NCI-H2227 treated with DMSO at 0.1 percent for 48 hours (cell line): ENCODE results near the gene MOB3B.
A peak's percentile ranks its signal among the peaks of the same experiment; 100 is the strongest.

Source experiments
- DNase-seq: peaks from one replicate; lab custom pipeline; 2025; lab: John Stamatoyannopoulos, UW

MOB3B gene

GRCh38 chr9:27445688-27446087 lies 83.9 kb downstream of the MOB3B start:
- no peak for DNase-seq

GRCh38 chr9:27445057-27445595 lies 84.5 kb downstream of the MOB3B start:
- DNase-seq: no peak

GRCh38 chr9:27442464-27442863 lies 87.2 kb downstream of the MOB3B start:
- no peak for DNase-seq

GRCh38 chr9:27441741-27442070 lies 87.9 kb downstream of the MOB3B start:
- no peak for DNase-seq

- DNase-seq: no peak
Observed at GRCh38 chr9:27440888-27441740, 88.5 kb downstream of the MOB3B start.

- DNase-seq: no peak
Observed at GRCh38 chr9:27438522-27438921, 91.1 kb downstream of the MOB3B start.

GRCh38 chr9:27437652-27438373 lies 91.8 kb downstream of the MOB3B start:
- no peak for DNase-seq

- DNase-seq: no peak
Observed at GRCh38 chr9:27436234-27436633, 93.4 kb downstream of the MOB3B start.

GRCh38 chr9:27433631-27434325 lies 95.8 kb downstream of the MOB3B start:
- DNase-seq: peak; percentile 16

- no peak for DNase-seq
Observed at GRCh38 chr9:27432308-27432707, 97.3 kb downstream of the MOB3B start.

GRCh38 chr9:27431543-27432147 lies 98.0 kb downstream of the MOB3B start:
- no peak for DNase-seq

- DNase-seq: no peak
Observed at GRCh38 chr9:27430750-27431535, 98.7 kb downstream of the MOB3B start.

GRCh38 chr9:27429917-27430316 lies 99.7 kb downstream of the MOB3B start:
- no peak for DNase-seq

- DNase-seq: no peak
Observed at GRCh38 chr9:27429436-27429835, 100.2 kb downstream of the MOB3B start.

GRCh38 chr9:27428551-27428950 lies 101.1 kb downstream of the MOB3B start:
- DNase-seq: no peak

- DNase-seq: no peak
Observed at GRCh38 chr9:27427272-27427643, 102.4 kb downstream of the MOB3B start.

GRCh38 chr9:27426511-27427271 lies 102.9 kb downstream of the MOB3B start:
- no peak for DNase-seq

GRCh38 chr9:27425827-27426510 lies 103.6 kb downstream of the MOB3B start:
- DNase-seq: no peak

- DNase-seq: no peak
Observed at GRCh38 chr9:27423915-27424710, 105.5 kb downstream of the MOB3B start.
